Muscle of back (tissue), 10 donors: Measurements from ENCODE around the gene DMAP1. TPM values are rescaled to one million over a fixed set of nuclear protein-coding genes. Genes with fewer than 3 reads are reported as not detected.

Experiments
- polyA plus RNA-seq, 10 donors: library from polyadenylated mRNA; unstranded; fragments of 120-200 nt; gene quantifications; one replicate each; pipeline ENCODE4 v1.2.1, GENCODE V29; 2013; ENCODE audit not compliant: insufficient read length in 10 of 10

The DMAP1 gene
- polyA plus RNA-seq, 10 donors, result 30.6 to 43.0 (median 36.4) TPM

Other genes starting within 250 kb of the DMAP1 start
- gene DPH2, start 243.5 kb upstream of the DMAP1 start, polyA plus RNA-seq, result 10 to 100 TPM; 13.7 to 19.3 (median 18.2) TPM
- 10 to 100 TPM; 40.0 to 52.8 (median 48.9) TPM for gene ATP6V0B, start 238.5 kb upstream of the DMAP1 start, polyA plus RNA-seq
- gene B4GALT2, start 234.3 kb upstream of the DMAP1 start, polyA plus RNA-seq, result 10 to 100 TPM; 36.4 to 65.4 (median 42.9) TPM
- 1 to 10 TPM in 5 of 10 donors, under 1 TPM in 5; 0.56 to 1.6 (median 0.98) TPM for gene CCDC24, start 221.9 kb upstream of the DMAP1 start, polyA plus RNA-seq
- 1 to 10 TPM; 2.0 to 5.5 (median 3.8) TPM for gene SLC6A9, start 182.0 kb upstream of the DMAP1 start, polyA plus RNA-seq
- gene KLF17, start 94.7 kb upstream of the DMAP1 start, polyA plus RNA-seq, result under 1 TPM in 7 of 10 donors, not detected in 3; 0.09 to 0.36 (median 0.13) TPM
- gene KLF18, start 71.8 kb upstream of the DMAP1 start, polyA plus RNA-seq, result not detected
- 10 to 100 TPM; 40.7 to 55.2 (median 46.2) TPM for gene ERI3, start 141.8 kb downstream of the DMAP1 start, polyA plus RNA-seq
- 10 to 100 TPM; 42.6 to 70.8 (median 54.1) TPM for gene RNF220, start 191.8 kb downstream of the DMAP1 start, polyA plus RNA-seq